ENCODE data around the gene TXNDC12. TPM values are rescaled to one million over a fixed set of nuclear protein-coding genes. Genes with fewer than 3 reads are reported as not detected.

Gene TXNDC12
- total and polyA plus RNA-seq, 9 of the 15 experiments (the other 6 are each of a cell fraction or from before 2014, with no cell fraction given) = 17.0 to 60.8 (median 37.8) TPM

- TF ChIP-seq CHD7 (IDR thresholded peaks at IDR 0.05; ENCODE audit: low read depth, low read length) = peak; percentile 33
- 0 out of 2 replicates have a peak, but pooled peaks have one; percentile 66 for TF ChIP-seq ARID4B (CRISPR knock-in tag; IDR thresholded peaks at IDR 0.05)
- TF ChIP-seq E2F5 (CRISPR knock-in tag; IDR thresholded peaks at IDR 0.05) = no peak; the same call in 1 of the 2 replicates
- peak; percentile 96 for TF ChIP-seq ATF4 (CRISPR knock-in tag; IDR thresholded peaks at IDR 0.05)
- TF ChIP-seq ZBTB17 (CRISPR knock-in tag; IDR thresholded peaks at IDR 0.05) = no peak
- TF ChIP-seq ZSCAN32 (CRISPR knock-in tag; IDR thresholded peaks at IDR 0.05) = peak; percentile 88
These were observed at the start of gene TXNDC12 (continued) for GRCh38 chr1:52055066-52055865.
